Myocyte (in vitro differentiated cells): ENCODE measurements around the gene CDKN1C. TPM values are rescaled to one million over a fixed set of nuclear protein-coding genes. Genes with fewer than 3 reads are reported as not detected.
A peak's percentile ranks its signal among the peaks of the same experiment; 100 is the strongest.
"Not testable (repeated sequence)": the region's sequence is repeated elsewhere in the genome, so short reads cannot be mapped to it uniquely, and the experiment has no call there.

Experiments used
- DNase-seq: peaks from one replicate; pipeline ENCODE4 v3.0.0-alpha.2; 2012; ENCODE audit warnings: low read depth
- total RNA-seq: library from RNA; depleted of rRNA; stranded (reverse); fragments of >200 nt; gene quantifications from 2 replicates; pipeline ENCODE4 v1.2.3, GENCODE V29; 2014

The CDKN1C gene
- total RNA-seq, 1 donor from 2014 or later = 274 TPM

DNA sequence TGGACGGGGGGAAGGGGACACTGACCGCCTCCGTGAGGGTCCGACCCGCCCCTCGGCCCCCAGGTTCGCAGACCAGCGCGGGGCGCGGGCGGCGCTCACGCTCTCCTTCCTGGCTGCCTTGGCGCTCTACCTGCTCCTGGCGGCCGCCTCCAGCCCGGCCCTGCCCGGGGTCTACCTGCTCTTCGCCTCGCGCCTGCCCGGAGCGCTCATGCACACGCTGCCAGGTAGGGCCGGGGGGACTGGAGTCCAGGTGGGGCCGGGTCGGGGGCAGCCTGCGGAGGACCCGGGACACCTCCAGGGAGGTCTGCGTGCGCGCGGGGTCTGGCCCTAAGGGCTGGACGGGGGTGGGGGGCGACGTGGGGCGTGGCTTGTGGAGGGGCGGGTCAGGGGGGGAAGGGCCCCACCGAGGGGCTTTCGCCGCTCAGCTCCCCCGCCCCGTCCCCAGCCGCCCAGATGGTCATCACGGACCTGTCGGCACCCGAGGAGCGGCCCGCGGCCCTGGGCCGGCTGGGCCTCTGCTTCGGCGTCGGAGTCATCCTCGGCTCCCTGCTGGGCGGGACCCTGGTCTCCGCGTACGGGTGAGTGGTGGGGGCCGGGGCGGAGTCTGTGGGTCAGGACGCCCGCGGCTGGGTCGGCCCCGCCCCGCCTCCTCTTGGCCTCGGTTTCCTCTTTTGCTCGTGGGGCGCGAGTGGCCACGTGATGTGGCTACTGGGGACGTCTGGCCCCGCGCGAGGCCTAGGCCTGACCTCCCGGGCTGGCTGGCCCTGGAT, 23.7 kb upstream of the CDKN1C start:
- DNase-seq = no peak

DNA sequence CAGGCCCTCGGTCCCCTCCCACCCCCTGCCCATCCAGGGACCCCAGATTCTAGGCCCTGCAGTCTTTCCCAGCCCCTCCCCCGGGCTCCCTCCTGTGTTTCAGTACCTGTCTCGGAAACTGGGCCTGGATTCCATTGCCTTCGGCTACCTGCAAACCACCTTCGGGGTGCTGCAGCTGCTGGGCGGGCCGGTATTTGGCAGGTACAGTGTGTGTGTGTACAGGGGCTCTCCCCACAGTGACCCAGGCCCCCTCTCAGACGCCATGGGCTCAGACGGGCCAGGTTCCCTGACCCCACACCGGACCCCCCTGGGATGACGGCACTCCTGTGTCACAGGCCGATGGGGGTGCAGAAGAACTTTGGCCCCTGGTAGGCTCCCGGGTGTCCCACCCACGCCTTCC, 22.6 kb upstream of the CDKN1C start:
- no peak for DNase-seq

DNA sequence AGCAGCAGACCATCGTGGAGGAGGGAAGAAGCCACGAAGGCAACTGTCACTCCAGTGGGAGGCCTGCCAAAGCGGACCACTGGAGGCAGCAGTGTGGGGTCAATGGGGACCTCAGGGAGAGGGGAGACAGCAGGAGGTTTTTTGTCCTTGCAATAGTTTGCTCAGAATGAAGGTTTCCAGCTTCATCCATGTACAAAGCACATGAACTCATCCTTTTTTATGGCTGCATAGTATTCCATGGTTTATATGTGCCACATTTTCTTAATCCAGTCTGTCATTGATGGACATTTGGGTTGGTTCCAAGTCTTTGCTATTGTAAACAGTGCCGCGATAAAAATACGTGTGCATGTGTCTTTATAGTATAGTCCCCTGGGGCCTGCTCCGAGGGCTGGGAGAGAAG, 19.7 kb upstream of the CDKN1C start:
- DNase-seq = not testable (repeated sequence)

DNA sequence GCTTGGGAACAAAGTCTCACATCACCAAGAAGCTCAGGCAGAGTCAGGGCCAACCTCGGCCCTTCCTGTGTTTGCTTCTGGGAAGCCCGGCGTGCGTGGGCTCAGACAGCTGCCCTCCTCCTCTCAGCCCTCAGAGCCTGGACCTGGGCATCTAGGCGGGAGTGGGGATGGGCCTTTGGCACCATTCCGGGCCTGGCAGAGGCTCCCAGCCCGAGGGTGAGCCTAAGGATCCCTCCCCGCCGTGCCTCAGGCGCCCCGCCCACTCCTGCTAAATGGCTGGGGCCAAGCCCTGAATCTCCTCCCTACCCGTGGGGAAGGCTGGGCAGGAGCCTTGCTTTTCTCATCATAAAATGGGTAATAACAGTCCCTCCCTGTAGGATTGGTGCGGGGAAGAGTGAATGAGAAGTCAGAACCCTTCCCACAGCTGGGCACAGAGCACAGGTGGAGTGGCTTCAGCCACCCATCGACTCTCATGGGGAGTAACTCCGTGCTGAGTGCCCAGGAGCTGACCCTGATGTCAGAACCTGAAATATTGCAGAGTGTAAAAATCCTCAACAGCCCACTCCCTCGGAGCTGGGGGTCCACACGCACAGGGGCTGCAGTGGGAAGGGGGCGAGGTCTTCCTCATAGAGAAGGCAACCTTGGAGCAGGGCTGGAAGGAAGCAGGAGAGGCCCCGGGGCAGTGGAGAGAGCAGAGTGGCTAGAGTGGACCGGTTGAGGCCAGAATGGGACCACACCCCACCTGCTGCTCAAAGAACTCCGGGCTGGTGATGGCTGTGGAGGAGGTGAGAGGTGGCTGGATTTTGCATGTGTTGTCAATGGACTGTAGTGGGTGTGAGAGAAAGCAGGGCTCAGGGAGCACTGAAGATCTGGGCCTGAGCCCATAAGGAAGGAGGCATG, 18.8 kb upstream of the CDKN1C start:
- DNase-seq = no peak

DNA sequence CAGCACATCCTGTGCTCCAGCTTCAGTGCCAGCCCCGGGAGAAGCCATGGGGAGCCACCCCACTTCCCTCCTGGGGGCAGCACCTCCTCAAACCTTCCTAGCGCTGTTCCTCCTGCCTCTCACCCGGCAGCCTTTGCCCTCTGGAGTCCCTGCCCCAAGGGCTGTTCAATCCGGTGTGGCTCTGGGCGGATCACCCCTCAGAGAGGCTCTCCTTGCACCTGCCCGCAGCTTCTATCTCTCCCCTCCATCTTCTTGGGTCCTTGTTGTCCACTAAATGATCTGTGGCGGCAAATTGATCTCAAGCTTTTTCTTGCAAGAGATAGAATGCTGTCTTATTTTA, 18.1 kb upstream of the CDKN1C start:
- DNase-seq = no peak

DNA sequence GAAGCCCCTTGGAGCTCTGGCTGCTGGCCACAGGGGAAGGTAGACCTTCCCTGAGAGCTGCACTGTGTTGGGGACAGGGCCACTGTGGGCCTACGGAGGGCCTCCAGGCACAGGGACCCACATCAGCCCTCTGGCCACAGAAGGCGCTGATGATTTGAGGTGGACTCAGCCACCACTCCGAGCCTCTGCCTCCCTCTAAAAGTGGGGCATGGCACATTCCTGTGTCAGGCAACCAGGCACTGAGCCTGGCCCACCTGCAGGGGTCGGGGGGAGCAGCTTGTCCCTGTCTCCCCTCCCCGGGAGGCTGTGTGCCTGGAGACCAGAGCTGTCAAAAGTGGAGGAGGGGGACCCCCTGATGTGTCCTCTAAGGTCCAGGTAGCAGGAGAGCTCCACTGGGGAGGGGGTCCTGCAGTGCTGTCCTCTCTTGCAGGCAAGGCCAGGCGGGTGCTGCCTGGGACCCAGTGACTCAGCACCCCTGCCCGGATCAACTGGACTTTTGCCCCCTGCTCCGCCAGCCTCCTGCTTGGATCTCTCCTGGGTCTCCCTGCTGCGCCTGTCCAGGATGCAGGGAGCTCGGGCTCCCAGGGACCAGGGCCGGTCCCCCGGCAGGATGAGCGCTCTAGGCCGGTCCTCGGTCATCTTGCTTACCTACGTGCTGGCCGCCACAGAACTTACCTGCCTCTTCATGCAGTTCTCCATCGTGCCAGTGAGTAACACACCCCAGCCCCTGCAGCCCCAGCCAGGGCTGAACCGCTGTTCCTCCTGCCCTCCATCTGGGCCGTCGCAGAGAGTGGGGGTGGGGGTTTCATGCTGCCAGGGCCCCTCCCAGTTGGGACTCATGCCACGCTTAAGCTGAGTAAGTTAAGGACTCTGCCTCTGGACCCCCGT, 17.5 kb upstream of the CDKN1C start:
- no peak for DNase-seq

DNA sequence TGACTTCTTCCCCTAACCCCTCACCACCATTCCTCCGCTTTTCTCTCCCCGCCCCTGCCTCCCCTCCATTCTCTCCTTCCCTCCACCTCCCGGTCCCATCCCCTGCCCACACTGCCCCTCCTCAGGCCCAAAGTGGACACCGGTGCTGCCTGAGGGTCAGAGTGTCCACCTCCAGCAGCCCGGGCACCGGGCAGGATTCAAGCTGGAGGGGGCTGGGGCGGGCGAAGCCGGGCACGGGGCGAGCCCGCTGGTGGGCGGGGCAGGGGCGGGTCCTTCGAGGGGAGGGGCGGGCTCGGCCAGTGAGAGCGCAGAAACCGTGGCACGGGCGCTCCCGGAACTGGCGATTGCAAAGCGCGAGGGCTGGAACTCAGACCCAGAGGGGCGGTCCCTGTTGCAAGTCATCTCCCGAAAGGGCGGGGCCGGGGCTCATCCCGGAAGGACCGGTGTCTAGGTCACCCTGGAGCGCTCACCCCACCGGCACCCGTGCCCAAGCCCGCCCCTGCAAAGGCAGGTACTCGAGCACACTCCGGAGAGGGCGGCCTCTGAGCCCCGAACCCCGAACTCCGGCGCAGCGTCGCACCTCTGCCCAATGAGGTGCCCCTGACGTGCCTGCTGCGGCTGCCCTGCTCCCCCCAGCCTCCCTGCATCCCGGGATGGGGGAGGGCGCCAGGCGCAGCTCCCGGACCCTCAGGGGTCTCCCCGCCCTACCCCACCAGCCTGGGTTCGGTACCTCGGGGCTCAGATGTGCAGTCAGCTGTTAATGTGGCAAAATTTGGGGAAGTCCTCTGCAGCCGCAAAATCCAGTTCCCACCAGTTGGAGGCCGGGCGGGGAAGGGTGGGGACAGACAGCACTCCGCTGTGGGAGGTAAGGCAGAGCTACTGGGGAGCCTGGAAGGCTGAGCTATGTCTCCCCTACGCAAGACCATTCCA, 16.5 kb upstream of the CDKN1C start:
- peak; percentile 90 for DNase-seq

DNA sequence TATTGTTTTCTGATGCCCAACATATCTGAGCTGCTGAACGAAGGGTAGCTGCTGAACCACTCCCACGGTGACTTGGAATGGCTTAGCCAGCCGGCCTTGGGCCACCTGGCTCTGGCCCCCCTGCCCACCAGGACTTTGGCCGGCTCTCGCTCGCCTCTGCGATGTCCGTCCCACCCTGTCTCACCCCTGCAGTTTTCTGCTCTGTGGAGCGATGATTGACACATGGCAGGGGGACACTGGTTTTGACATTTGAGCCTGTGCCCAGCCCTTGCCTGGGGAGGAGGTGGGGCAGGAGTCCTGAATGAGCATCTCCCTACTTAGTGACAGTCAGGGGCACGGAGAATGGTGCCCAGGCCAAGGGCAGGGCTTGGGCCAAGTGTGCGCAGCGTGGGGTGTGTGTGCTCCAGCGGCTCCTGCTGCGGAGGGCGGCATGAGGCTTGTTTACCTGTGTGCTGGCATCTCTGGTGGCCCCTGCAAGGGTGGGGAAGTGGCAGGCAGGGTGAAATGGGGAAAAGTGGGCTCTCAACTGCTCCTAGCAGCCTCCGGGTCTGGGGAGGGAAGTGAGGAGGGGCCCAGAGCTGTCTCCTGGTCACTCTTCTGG, 15.7 kb upstream of the CDKN1C start:
- DNase-seq = no peak

DNA sequence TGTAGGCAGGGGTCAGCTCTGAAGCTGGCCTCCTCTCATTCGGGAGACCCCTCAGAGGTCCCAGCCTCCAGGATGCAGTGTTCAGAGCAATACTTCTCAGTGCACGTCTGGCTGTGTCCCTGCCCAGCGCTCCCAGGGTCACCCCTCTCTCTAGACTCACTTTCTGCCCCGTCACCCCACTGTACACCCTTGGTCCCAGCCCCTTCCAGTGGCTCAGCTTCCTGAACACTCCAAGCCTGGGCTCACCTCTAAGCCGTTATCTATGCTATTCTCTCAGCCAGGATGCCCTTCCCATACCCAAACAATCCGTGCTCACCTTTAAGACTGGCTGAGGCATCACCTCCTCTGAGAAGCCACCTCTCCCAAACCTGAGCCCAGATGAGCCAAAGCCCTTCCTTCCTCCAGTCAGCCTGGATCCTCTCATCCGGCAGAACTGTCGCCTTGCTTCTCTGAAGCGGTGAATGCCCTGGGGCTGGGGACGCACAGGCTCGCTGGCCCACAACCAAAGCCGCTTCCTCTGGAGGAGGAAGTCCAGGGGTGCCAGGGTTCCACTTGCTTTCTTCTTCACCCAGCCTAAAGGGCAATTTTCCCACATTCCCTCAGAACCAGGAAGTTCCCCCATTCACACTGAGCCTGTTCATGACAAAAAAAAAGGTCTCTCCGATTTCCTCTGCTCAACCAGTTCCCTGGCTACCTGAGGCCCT, 13.7 kb upstream of the CDKN1C start:
- DNase-seq = no peak

DNA sequence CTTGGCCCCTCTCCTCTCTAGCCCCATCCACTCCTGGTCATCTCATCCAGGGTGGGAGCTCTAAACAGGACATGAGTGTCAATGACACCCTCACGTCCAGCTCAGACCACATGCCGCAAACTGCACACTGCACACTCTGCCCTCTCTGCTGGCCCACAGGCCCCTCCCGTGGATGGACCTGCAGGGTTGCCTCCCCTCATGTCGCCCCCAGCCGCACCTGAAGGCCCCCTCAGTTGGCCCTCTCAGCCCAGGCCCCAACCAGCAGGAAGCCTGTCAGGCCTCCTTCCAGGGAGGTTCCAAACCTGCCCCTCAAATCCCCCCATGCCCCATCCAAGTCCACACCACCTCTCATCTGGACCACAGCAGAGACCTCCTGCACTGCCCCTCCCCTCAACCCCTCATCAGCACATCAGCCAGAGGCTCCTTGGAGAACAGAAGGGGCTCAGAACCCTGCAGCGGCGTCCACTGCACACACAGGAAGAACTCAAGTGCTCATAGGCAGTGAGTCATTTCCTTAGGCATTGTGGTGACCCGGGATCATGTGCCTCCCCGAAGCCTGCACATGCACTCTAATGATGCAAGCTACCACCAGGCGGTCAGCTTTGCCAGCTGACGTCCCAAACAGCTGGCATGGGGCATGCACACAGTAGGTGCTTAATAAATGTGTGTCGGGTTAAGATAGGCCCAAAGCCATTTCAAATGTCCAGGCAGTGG, 12.9 kb upstream of the CDKN1C start:
- peak; percentile 77 for DNase-seq

DNA sequence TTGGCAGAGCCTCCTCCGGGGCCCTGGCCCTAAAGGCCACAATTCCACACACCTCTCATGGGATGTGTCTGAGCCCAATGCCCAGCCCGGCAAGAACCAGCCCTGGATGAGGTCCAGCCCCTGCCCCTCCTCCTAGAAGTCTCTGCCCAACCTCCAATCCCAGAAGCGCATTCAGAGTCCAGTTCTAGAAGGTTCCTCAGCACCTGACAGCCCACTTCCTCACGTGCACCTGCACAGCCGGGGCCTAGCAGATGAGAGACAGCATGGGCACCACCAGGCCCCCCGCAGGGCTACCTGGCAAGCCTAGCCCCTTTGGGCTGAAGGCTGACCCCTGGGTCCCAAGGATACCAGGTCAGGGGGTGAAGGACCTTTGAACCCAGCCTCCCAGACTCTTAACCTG, 11.5 kb upstream of the CDKN1C start:
- DNase-seq = no peak

DNA sequence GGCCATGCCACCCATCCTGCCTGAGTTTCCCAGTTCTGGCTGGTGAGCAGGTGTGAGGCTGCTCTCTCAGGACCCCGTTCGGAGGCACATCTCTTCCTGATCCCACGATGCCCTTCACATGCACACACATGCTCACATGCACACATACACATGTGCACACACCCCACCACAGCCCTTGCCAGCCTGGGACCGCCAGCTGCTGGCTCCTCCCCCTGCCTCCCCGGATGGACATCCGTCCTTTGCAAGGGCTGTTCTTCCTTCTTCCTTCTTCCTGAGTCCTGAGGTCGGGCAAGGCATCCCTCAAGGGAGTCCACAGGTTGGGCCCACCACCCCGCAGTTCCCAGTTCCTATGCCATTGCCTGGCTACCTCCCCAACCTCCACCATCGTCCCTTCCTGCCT, 10.5 kb upstream of the CDKN1C start:
- DNase-seq = no peak

DNA sequence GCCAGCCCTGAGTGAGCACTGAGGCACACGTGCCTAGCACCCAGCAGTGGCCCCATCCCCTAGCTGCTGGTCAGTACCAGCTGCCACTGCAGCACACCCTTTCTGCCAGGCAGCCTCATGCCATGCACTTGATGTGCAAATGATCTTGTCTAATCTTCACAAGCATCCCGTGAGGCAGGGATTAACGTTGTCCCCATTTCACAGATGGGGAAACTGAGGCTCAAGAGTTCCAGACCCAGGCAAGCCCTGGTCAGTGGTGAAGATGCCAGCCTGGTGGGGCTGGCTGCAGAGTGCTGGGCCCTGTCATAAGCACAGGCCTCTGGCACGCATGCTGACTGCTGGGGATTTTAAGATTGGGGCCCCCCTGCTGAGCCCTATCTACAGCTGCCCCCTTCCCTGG, 8.4 kb upstream of the CDKN1C start:
- no peak for DNase-seq

DNA sequence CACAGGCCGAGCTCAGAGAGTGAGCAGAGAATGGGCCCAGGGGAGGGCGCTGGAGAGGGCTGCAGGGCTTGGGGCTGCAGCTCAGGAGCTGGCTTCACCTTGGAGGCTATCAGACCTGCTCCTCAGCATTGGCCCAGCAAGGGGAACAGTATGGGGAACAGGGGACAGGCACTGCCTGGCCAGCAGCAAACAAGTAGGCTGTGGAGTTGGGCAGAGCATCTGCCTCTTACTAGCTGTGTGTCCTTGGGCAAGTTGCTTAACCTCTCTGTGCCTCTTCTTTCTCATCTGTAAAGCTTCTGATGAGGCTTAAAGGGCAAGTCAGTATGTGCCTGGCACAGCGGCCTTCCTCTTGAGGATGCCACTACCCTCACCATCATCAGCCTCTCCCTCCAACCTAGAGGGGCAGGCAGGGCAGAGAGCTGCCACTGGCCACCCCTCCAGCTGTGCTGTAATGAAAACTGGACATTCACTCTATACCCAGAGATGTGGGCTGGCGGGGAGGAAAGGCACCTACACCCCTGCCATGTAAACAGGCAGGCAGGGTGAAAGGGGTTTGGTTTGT, 7.5 kb upstream of the CDKN1C start:
- DNase-seq = no peak

DNA sequence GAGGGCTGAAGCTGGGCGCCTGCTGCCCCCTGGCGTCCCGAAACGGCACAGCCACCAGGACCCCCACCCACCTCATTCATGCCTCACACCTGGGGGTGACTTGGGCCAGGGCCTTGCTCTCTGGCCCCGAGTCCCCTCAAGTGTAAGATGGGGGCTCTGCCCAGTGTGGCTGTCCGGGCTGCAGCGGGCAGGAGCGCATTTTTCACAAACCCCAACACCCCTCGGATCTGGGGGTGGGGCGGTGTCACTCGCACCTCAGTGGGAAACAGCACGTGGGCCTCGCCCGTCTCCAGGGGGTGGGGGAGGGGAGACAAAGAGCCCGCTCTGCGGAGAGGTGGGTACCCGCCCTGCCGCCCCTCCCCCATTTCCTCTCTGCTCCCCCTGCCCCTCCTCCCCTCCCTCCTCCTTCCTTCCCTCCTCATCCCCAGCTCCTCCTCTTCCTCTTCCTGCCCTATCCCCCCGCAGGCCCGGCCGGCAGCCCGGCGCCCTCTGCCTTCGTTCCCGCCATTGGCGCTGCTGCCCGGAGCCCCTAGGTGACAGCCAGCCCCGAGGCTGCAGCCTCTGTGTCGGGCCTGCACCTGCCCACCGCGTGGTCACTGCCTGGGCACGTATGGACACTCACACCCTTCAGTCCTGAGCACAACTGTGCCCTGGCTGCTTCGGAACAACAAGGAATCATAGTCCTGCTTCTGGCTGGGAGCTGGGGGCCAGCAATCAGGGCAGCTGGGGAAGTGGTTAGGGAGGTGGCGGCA, 6.8 kb upstream of the CDKN1C start:
- no peak for DNase-seq

DNA sequence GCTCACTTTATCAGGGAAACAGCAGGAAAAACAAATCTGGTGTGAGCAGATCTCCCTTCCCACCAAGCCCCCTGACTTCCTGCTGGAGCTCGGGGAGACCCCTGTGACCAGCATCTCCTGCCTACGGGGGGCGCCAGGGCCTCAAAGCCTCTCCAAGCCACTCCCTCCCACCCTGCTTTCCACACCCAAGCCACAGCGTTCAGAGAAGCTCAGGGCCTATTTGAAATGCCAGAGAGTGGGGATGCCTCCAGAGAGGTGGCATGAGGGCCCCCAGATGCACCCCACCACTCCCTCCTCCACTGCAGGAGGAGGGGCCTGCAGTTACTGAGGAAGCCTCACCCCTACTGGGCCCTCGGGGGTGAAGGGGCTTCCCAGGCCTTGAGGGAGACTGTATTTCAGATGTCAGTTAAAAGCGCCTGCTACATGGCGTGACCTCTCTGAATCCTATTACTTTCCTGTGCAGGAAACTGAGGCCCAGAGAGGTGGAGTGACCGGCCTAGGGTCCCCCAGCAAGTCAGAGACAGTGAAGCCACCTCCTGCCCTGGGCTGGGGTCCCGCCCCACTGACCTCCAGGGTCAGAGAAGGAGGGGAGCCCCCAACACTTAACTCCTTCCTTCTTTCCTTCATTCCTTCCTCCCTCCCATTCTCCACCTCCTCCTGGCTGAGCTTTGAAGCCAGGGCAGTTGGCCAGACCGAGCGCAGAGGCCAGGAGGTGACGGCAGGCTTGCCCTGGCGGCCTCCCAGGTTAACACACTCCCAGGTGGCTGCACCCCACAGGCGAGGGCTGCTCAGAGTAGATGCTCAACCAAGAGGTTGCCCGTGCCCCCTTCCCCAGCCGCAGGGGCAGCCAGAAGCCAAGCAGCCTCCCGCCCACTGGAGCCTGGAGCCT, 6.0 kb upstream of the CDKN1C start:
- DNase-seq = no peak
